GM18526 (cell line): ENCODE results near the gene ZDHHC13.

ENCODE experiments used
- POLR2A ChIP-seq: IDR thresholded peaks from 3 replicates; pipeline ENCODE4 v1.6.1; 2011; ENCODE audit not compliant: insufficient read length; ENCODE audit errors: extremely low read depth

Gene ZDHHC13

DNA sequence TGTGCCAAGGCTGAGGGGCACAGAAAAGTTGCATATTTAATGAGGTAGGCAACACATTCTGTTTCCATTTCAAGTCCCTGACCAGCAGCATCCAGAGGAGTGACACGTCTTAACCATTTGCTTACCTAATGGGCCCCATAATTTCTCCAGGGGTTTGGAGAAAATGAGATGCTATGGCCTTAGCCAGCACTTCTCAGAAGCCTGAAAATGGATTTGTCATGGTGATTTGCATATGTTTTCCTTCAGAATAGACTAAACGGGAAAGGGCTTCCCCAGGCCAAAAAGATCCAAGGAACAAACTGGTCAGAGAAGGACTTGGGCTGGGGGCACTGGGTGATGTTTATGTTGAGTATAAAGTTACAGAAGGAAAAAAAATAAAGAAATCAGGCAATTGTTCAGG, 68.1 kb downstream of the ZDHHC13 start:
- TF ChIP-seq POLR2A, result no peak

DNA sequence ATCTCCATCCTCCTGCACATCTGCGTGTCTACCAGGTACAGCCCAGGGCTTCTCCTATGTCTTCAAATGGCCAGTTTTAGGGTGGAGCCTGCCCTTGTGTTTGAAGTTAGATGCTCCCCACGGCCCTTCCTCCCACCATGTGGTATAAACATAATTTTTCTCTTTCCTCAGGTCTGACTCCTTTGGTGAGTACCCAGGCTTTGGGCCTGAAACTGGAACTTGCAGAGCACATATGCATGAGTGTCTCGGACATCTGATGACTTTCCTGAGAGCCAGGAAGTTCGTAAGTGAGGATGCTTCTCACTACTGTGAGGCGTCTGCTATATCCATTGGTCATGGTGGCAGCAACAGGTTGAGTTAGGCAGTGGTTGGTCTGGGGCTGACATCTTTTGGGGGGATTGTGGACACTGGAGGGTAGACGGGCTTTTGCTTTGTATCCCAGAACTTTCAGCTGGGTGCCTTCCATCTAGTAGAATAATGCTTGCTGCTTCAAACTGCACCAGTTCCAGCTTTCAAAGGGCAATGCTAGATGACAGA, 68.6 kb downstream of the ZDHHC13 start:
- no peak for TF ChIP-seq POLR2A

DNA sequence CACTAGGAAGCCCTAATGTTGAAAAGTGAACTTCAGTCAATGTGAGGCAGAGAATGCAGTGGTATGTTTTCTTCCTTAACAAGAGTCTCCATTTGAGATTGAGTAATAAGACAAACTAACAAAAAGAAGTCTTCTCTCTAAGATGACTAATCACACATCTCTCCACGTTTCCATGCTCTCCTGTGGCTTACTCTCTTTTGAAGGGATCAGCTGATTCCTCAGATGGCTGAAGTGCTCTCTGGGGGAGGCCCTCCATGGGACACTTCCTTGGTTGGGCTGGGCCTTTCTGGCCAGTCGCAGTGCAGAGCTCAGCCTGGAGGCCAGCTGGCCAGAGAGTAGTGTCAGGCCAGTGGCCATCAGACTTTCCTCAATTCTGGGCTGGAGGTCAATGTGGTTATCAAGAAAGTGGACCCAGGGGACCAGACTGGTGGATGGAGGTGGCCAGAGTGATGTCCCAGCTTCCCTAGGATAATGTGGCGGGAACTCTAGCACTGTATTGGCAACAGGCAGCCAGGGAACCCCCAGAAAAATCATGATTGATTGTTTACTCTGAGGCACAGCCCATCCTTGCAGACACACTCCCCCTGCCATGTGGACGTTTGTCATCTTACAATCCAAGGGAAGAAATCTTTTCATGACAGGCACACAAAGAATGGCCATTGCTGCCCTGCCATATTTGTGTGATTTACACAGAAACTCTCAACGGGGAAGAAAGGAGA, 70.3 kb downstream of the ZDHHC13 start:
- TF ChIP-seq POLR2A, result no peak

DNA sequence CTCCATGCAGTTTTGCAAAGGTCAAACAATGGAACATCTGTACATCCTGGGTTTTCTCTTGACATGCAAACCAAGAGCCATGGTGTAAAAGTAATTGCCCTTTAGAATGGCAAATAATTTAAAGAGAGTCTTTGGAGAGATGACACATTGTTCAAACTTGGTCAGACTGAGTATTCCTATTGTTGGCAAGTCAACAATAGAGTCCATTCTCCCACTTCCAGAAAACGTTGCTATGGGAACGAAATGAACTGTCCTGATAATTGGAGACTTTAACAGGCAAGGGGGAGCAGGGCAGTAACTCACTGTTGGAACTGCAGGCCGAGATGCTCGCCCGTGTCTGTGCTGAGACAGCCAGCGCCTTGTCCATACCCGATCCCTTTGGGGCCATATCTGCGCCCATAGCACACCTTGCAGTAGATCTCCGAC, 70.9 kb downstream of the ZDHHC13 start:
- no peak for TF ChIP-seq POLR2A

DNA sequence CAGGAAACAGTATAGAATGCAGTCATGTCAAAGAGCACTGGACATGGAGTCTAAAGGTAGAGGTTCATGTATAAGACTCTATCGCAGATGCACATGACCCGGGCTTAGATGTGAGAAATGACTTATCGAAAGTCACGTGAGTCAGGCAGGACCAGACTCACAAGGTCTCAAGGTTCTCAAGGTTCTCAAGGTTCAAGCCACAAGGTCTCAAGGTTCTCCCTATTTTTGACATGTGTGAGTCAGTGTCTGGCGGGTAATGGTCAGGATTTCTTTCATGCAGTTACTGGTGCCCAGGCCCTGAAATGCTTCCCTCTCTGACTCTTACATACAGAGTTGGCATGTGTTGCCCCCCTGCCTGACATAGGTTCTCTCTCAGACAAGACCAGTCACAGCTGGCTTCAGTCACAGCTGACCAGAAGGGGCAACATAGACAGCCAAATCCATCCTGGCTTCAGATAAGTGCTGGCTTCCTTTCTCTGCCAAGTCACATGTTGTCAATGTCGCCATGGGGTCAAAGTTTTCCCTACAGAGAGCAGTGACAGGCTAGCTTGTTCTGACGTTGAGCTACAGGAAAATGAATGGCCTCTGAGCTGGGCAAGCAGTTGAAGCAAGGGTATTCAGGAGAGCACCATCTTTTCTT, 74.7 kb downstream of the ZDHHC13 start:
- TF ChIP-seq POLR2A, result no peak

DNA sequence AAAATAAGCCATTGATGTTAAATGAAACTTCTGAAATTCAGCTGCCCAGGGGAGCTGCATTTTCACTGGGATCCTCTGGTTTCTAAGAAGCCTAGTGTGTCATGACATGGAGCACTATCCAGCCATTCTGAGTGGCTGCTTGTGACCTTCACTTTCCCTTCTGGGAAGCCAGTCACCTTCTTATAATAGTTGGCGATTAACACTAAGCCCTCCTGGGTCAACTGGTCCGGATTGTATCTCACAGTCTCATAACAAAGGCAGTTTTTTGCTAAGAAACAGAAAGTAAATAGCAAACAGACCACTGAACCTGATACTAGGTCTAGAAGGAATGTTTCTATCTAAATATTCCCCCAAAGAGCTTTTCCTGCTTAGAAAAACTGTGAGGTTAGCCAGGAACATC, 76.9 kb downstream of the ZDHHC13 start:
- no peak for TF ChIP-seq POLR2A

DNA sequence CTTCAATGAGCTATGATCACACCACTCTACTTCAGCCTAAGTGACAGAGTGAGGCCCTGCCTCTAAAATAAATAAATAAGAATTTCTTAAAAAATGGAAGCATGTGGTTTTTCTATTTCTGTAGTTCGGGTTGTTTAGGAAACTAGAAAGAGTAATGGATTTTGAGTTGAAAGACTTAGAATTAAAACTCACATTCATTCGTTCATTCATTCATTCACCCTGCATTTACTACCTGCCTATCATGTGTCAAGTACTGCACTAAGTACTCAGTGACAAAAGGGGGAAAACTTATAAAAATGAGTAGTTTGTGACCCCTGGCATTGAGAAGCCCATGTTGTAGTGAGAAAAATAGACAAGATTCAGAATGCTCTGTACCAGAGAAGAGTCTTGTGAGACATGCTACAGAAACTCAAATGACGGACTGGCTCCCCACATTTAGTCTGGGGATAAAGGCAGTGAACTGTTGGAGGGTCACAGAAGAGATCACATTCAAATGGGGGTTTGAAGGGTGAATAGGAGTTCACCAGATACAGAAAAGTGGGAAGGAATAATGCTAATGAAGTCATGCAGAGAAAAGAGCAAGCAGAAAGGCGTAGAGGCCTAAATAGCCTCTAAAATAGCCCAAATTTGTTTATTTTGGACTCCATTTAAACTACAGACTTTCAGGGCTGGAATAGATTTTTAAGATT, 77.8 kb downstream of the ZDHHC13 start:
- TF ChIP-seq POLR2A, result no peak

DNA sequence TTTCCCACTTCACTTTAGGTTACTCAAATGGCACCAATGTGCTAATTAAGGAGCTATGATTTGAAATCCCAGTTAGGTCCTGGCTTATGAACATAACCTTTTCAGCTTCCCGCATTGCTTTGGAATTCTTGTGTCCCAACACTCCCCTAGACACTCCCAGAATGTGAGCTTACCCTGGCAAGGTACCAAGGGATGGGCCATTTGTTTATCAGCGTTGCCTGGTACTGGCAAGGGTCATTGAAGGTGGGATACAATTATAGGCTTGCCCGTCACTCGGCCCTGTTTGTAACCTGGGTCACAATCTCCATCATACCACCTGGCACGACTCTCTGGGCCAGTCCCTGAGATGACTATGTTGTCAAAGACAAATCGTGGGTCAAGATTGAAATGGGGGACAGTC, 79.5 kb downstream of the ZDHHC13 start:
- TF ChIP-seq POLR2A, result no peak

DNA sequence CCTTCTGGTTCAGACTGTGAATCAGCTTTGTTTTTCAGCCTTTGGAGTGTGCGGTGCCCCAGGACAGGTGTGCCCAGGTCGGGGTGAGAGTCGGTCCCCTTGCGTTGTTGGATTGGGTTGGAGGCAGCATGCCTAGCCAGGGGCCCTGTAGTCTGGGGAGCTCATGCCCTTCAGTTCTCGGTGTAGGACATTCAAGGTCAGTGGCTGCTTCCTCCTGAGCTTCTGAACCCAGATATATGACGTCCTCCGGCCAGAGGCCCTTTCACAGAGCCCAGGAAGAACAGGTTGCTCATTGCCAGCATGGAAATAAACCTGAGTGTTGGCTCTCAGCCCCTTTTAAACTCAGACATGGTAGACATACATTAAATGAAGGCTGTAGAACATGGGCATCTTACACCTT, 82.1 kb downstream of the ZDHHC13 start:
- no peak for TF ChIP-seq POLR2A

DNA sequence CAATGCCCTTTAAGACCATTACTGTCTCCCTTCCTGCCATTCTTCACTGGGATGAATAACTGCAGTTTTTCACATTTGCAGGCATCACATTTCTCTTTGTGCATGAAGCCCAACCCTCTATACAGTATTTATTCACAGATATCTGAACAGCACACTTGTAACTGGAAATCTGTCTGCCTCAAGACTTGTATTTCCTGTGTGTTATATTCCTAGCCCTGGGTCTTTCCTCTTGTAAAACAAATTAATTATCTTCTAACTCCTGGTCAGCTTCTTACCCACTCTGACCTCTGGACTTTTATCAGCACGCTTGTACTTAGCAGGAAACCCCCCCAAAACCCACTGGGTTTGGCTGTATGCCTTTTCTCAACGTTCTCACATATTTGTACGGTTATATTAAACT, 82.8 kb downstream of the ZDHHC13 start:
- TF ChIP-seq POLR2A, result no peak

DNA sequence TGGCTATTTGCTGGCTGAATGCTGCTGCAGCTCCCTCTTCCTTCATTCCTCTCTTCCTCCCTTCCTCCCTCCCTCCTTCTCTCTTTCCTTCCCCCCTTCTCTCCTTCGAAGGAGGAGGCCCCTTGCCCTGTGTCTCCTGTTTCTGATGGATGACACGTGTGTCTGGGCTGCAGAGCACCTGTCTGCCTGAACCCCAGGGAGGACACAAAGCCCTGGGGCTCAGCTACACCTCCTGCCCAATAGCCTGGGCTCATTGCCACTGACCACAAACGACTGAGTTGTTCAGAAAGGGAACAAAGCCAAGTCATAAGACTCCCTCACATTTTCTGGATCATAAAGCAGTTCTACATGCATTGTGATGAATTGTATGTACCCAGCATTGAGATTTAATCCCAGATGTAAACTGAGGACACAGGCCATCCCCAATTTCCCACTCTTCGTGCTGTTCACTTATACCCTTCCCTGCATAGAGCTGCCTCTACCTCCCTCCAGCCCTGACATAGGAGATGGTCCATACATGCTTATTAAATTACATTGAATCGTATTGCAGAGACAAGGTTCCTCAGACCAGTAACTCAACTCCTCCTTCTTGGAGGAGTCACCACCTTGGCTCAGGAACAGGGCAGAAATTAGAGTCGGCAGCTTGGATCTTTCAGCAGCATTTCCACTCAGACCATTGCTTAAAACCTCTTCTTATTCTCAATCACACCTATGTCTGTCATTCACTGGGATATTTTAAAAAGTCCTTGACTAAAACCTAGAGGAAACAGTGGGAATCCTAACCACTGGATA, 83.6 kb downstream of the ZDHHC13 start:
- TF ChIP-seq POLR2A, result no peak

DNA sequence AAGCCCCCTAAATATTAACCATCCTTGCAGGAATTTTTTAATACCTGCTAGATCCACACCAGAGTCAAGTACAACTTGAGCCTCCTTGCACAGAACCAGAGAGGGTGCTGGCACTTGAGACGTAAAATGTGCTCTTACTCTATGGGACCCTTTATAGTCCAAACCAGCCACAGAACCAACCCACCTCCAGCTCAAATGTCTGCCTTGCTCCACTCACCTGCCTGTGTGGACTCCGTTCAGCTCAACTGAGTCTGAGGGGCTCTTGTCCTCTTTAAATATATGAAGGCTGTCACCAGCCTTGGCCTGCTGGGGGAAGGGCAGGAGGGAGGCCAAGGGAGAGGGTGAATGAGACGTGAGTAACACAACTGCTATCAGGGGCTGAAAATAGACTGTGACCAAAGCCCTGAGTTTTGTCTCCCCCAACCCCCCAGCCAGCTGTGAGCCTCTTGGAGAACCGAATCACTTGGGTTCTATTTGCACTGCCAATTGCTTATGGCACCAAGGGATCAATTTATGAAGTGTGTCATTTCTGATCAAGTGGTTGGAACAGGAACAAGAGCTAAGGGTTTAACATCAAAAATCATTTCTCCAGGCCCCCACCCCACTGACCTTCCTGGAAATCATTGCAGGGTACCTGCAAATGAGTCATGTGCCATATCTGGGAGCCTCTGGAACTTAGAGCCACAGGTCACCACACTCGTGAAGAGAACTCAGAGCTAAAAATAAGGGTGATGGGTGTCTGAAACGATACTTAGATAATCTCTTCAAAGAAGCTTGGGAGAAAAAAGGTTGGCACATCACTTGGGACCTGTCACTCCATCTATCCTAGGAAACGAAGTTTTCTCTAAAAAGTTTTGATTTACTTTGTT, 85.0 kb downstream of the ZDHHC13 start, which contains the start of gene CSRP3:
Gene CSRP3 (minus strand): TSS at position 247 of the 869 bp plus-strand sequence. CDS start 9,535 bp downstream, outside the sequence.
- TF ChIP-seq POLR2A, result no peak

DNA sequence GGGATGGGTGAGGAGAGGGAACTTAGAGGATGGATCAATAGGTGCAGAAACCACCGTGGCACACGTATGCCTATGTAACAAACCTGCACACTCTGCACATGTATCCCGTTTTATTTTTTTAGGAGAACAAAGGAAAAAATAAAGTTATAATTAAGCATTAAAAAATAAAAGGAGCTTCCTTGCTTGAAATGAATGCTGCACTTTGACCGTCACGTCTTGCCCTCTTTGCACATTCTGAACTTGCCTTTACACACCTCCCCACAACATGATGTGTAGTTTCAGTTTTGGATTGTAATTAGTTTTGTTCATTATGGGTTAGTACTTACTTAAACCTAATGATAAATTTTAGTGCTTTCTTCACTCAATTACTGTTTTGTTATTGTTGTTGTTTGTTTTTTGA, 87.9 kb downstream of the ZDHHC13 start:
- TF ChIP-seq POLR2A, result no peak

DNA sequence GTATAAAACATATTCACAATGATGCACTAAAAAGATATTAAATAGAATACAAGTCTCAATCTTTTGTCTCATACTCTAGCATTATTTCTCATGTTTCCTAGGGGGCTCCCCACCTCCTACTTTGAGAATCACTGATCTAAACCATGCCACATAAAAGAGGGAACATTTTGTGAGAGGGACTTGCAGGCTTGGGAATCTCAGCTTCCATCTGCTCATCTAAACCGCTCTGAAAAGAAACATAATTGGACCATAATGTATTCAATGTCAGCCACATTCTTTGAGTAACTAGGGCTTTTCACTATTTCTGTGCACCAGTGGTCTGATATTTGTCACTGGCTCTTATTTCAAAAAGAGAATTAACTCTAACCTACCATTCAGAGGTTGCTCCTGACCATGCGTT, 91.2 kb downstream of the ZDHHC13 start:
- no peak for TF ChIP-seq POLR2A
